ENCODE measurements around the gene CSF2RB. TPM values are rescaled to one million over a fixed set of nuclear protein-coding genes. Genes with fewer than 3 reads are reported as not detected.

The CSF2RB gene
- polyA plus RNA-seq, 1 experiment: not detected

GRCh38 chr22:36966851-36967540 lies 53.6 kb downstream of the CSF2RB start:
- CTCF ChIA-PET: no interaction called here
- TF ChIP-seq CTCF (IDR thresholded peaks at IDR 0.05; ENCODE audit: low read depth, low read length): no peak
- no peak overlapping the region for H3K4me3 ChIP-seq (ENCODE audit: low read depth, low read length)
- DNase-seq (ENCODE audit: low read depth, low spot score): no peak
- POLR2A ChIA-PET: no interaction called here
- H3K27me3 ChIP-seq (ENCODE audit: control insufficient read depth, insufficient read depth, low read length): peaks cover 20% of the 10 kb centered on the region
- no peak overlapping the region for H3K27ac ChIP-seq (ENCODE audit: low read depth, low read length)
- no peaks in the 10 kb centered on the region for H3K9me3 ChIP-seq (ENCODE audit: control insufficient read depth, insufficient read depth, low read length)

- Histone ChIP-seq H3K27me3 (ENCODE audit: control insufficient read depth, insufficient read depth, low read length) (peaks cover 29% of the 10 kb centered on the region), H3K4me3 (ENCODE audit: low read depth, low read length) (no peak overlapping the region), H3K9me3 (ENCODE audit: control insufficient read depth, insufficient read depth, low read length) (no peaks in the 10 kb centered on the region), H3K27ac (ENCODE audit: low read depth, low read length) (no peak overlapping the region)
- no peak for DNase-seq (ENCODE audit: low read depth, low spot score)
- ChIA-PET POLR2A (no interaction called here), CTCF (interaction anchor here (1.7 to 1.9 kb wide), 2 partner anchors 9 to 112 kb away, joined by 6 to 13 read pairs; no protein-coding TSS in a partner anchor)
- TF ChIP-seq CTCF (IDR thresholded peaks at IDR 0.05; ENCODE audit: low read depth, low read length): no peak
Observed at GRCh38 chr22:36968249-36968964, 55.0 kb downstream of the CSF2RB start.

GRCh38 chr22:36971341-36972125 lies 58.1 kb downstream of the CSF2RB start:
- H3K9me3 ChIP-seq (ENCODE audit: control insufficient read depth, insufficient read depth, low read length): no peaks in the 10 kb centered on the region
- TF ChIP-seq CTCF (IDR thresholded peaks at IDR 0.05; ENCODE audit: low read depth, low read length): no peak
- no peak overlapping the region for H3K4me3 ChIP-seq (ENCODE audit: low read depth, low read length)
- H3K27me3 ChIP-seq (ENCODE audit: control insufficient read depth, insufficient read depth, low read length): peaks cover 27% of the 10 kb centered on the region
- POLR2A ChIA-PET: no interaction called here
- H3K27ac ChIP-seq (ENCODE audit: low read depth, low read length): no peak overlapping the region
- no peak for DNase-seq (ENCODE audit: low read depth, low spot score)
- CTCF ChIA-PET: interaction anchor here (1.2 to 2.0 kb wide), 2 partner anchors 115 to 214 kb away, joined by 3 to 10 read pairs; no protein-coding TSS in a partner anchor

GRCh38 chr22:36976606-36977005 lies 63.2 kb downstream of the CSF2RB start:
- H3K27me3 ChIP-seq (ENCODE audit: control insufficient read depth, insufficient read depth, low read length): peaks cover 24% of the 10 kb centered on the region
- CTCF ChIA-PET: interaction anchor here (0.6 to 3.5 kb wide), 9 partner anchors 8 to 447 kb away, joined by 3 to 14 read pairs (median 3); no protein-coding TSS in a partner anchor
- no peak overlapping the region for H3K4me3 ChIP-seq (ENCODE audit: low read depth, low read length)
- DNase-seq (ENCODE audit: low read depth, low spot score): no peak
- no peaks in the 10 kb centered on the region; the same call in 1 of the 2 replicates for H3K9me3 ChIP-seq (ENCODE audit: control insufficient read depth, insufficient read depth, low read length)
- H3K27ac ChIP-seq (ENCODE audit: low read depth, low read length): no peak overlapping the region
- POLR2A ChIA-PET: no interaction called here
- no peak for TF ChIP-seq CTCF (IDR thresholded peaks at IDR 0.05; ENCODE audit: low read depth, low read length)
